Measurements from ENCODE around the gene CYP26B1. TPM values are rescaled to one million over a fixed set of nuclear protein-coding genes. Genes with fewer than 3 reads are reported as not detected.

The CYP26B1 gene
- polyA plus RNA-seq, 4 donors: 0.22 to 6.2 (median 1.6) TPM

DNA sequence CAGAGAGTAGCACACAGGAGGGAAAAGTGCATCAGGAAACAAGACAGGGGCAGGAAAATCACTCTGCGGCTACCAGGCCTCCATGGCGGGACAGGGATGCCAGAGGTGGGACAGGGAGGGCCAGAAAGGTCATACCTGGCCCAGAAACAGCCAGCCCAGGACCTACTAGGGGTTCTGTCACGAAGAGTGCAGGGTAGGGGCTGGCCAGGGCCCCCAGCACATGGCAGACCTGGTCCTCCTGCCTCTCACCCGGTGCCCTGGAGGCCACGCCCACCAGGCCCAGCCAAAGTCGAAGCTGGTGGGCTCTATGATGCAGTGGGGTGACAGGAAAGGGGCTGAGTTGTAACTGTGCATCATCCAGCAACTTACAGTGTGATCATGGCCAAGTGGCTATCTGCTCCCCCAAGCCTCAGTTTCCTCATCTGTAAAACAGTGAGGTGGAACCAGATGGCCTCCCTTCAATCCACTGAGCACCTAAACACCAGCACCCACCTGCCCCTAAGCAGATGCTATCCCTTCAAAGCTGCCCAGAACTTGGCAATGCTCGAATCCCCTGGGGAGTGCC, 10.6 kb downstream of the CYP26B1 start:
- DNase-seq (no peak), FAIRE-seq (no peak)
- no peaks in the 10 kb centered on the region for H3K9me3 ChIP-seq (ENCODE audit: control insufficient read depth in 2 of 2, insufficient read depth in 1 of 2, low read depth in 1 of 2, low read length in 1 of 2)
- H3K4me1 ChIP-seq (ENCODE audit: control insufficient read depth in 3 of 3, insufficient read depth in 2 of 3, low read depth in 1 of 3, low read length in 2 of 3): peaks cover 0 to 17% (median 5%) of the 10 kb centered on the region in 3 donors
- H3K36me3 ChIP-seq (ENCODE audit: control insufficient read depth in 3 of 3, insufficient read depth in 2 of 3, low read depth in 1 of 3, low read length in 3 of 3): no peaks in the 10 kb centered on the region
- H3K4me3 ChIP-seq (ENCODE audit: low read depth in 1 of 3, low read length in 3 of 3): no peak overlapping the region
- 45 to 61% (median 49%) methylated on average over 7 of the region's 7 CpGs for WGBS, 3 donors
- H3K27ac ChIP-seq (ENCODE audit: low read depth in 1 of 3, low read length in 2 of 3): no peak overlapping the region
- peaks cover 0 to 4% (median 0%) of the 10 kb centered on the region in 3 donors for H3K27me3 ChIP-seq (ENCODE audit: control insufficient read depth in 3 of 3, insufficient read depth in 3 of 3, low read length in 3 of 3)

DNA sequence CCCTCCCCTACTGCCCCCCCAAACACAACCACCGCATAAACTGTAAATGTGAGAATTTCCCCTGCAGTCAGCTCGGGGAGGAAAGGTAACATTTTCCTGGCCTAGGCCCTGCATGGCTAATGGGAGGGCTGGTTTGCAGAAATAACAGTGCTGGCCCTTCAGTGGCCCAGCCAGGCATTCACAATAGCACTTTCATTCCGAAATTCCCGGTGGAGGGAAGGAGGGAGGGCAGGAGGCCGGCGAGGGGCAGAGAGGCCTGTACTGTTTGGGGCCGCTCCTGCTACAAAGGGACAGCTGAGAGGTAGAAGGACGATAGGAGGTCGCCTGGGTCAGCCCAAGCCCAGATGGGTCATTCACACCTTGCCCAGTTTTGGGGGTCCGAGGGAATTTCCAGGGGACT, 11.3 kb downstream of the CYP26B1 start:
- WGBS, 3 donors: 78 to 83% (median 81%) methylated on average over 10 of the region's 10 CpGs
- Histone ChIP-seq H3K4me3 (ENCODE audit: low read depth in 1 of 3, low read length in 3 of 3) (no peak overlapping the region), H3K4me1 (ENCODE audit: control insufficient read depth in 3 of 3, insufficient read depth in 2 of 3, low read depth in 1 of 3, low read length in 2 of 3) (peaks cover 0 to 17% (median 5%) of the 10 kb centered on the region in 3 donors), H3K27ac (ENCODE audit: low read depth in 1 of 3, low read length in 2 of 3) (no peak overlapping the region), H3K27me3 (ENCODE audit: control insufficient read depth in 3 of 3, insufficient read depth in 3 of 3, low read length in 3 of 3) (peaks cover 0 to 2% (median 0%) of the 10 kb centered on the region in 3 donors), H3K36me3 (ENCODE audit: control insufficient read depth in 3 of 3, insufficient read depth in 2 of 3, low read depth in 1 of 3, low read length in 3 of 3) (no peaks in the 10 kb centered on the region), H3K9me3 (ENCODE audit: control insufficient read depth in 2 of 2, insufficient read depth in 1 of 2, low read depth in 1 of 2, low read length in 1 of 2) (no peaks in the 10 kb centered on the region)
- DNase-seq (no peak), FAIRE-seq (no peak)

DNA sequence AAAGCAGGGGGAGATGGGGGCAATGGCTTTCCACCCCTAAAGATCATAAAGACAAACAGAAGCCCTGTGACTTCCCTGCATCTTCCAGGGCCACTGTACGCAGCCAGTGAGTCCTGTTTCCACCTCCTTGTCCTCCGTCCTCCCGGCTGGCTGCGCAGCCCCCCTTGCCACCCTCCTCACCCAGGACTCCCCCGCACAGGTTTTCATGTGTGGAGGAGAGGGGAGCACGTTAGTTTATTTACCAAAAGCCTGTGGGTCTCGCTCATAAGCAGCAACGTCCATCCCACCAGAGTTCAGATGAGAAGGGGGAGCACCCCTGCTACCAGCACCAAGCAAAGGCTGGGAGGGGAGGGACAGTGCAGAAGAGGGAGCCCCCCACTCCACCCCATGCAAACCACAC, 11.7 kb downstream of the CYP26B1 start:
- DNase-seq: no peak
- WGBS, 3 donors: 74 to 84% (median 82%) methylated on average over 8 of the region's 8 CpGs
- peaks cover 0 to 17% (median 5%) of the 10 kb centered on the region in 3 donors for H3K4me1 ChIP-seq (ENCODE audit: control insufficient read depth in 3 of 3, insufficient read depth in 2 of 3, low read depth in 1 of 3, low read length in 2 of 3)

DNA sequence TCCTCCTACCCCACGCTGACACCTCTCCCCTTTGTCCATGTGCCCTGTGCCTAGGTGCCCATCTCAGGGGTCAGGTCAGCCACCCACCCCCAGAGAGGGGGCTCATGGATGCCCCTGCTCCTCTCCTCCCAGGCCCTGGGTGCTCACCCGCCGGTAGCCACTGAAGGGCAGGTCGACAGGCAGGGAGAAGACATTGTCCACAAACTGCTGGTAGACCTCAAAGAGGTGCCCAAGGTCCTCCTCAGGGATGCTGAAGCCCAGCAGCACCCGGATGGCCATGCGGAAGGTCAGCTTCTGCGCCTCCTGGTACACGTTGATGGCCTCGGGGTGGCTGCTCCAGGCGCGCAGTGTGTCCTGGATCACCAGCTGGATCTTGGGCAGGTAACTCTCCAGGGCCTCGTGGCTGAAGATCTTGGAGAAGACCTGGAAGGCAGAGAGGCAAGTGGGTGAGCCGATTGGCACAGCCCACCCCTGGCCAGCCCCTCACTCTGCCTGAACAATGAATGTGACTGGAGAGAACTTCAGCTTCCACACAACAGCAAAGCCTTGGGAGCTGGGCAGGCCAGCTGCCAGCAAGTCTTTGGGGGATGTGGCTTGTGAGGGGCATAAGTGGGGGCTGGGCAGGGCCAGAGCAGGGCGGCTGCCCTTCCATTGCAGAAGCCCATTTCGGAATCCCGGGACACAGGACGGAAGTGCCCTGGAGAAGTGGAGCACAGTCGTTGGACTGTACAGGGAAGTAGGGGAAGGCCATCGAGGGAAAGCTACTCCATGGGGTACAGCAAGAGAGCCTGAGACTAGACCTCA, 12.5 kb downstream of the CYP26B1 start:
- H3K4me3 ChIP-seq (ENCODE audit: low read depth in 1 of 3, low read length in 3 of 3): no peak overlapping the region
- 83 to 90% (median 84%) methylated on average over 19 of the region's 19 CpGs for WGBS, 3 donors
- peaks cover 0 to 17% (median 5%) of the 10 kb centered on the region in 3 donors for H3K4me1 ChIP-seq (ENCODE audit: control insufficient read depth in 3 of 3, insufficient read depth in 2 of 3, low read depth in 1 of 3, low read length in 2 of 3)
- H3K27ac ChIP-seq (ENCODE audit: low read depth in 1 of 3, low read length in 2 of 3): no peak overlapping the region
- no peaks in the 10 kb centered on the region for H3K27me3 ChIP-seq (ENCODE audit: control insufficient read depth in 3 of 3, insufficient read depth in 3 of 3, low read length in 3 of 3)
- no peak for FAIRE-seq
- no peaks in the 10 kb centered on the region for H3K9me3 ChIP-seq (ENCODE audit: control insufficient read depth in 2 of 2, insufficient read depth in 1 of 2, low read depth in 1 of 2, low read length in 1 of 2)
- no peak for DNase-seq
- H3K36me3 ChIP-seq (ENCODE audit: control insufficient read depth in 3 of 3, insufficient read depth in 2 of 3, low read depth in 1 of 3, low read length in 3 of 3): no peaks in the 10 kb centered on the region

More for the DNA sequence above, 11.7 kb downstream of the CYP26B1 start:
- Histone ChIP-seq H3K36me3 (ENCODE audit: control insufficient read depth in 3 of 3, insufficient read depth in 2 of 3, low read depth in 1 of 3, low read length in 3 of 3) (no peaks in the 10 kb centered on the region), H3K4me3 (ENCODE audit: low read depth in 1 of 3, low read length in 3 of 3) (no peak overlapping the region), H3K9me3 (ENCODE audit: control insufficient read depth in 2 of 2, insufficient read depth in 1 of 2, low read depth in 1 of 2, low read length in 1 of 2) (no peaks in the 10 kb centered on the region), H3K27me3 (ENCODE audit: control insufficient read depth in 3 of 3, insufficient read depth in 3 of 3, low read length in 3 of 3) (no peaks in the 10 kb centered on the region), H3K27ac (ENCODE audit: low read depth in 1 of 3, low read length in 2 of 3) (no peak overlapping the region)
- no peak for FAIRE-seq

DNA sequence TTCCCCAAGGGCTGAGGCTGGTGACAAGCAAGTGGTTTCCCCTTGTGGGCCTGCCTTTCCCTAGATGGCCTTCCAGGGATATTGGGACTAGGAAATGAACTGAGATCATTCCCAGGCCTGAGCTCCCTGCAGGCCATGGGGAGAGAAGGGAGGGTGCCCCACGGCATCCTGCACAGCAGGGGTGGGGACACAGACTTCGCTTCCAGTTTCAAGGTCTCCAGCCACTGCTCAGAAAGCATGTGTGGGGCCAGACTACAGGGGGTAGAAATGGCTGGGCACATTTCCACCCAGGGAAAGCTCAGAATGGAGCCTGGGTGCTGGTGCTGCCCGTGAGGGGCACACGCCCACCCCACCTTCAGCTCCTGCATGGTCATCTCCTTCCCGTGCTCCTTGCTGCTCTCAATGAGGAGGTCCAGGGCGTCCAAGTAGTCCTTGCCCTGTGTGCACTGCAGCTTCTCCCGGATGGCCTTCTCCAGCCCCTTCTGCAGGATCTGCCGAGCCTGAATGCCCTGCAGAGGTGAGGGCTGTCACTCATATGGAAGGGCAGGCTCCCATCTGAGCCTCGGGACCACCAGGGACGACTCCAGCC, 13.2 kb downstream of the CYP26B1 start:
- no peak for FAIRE-seq
- DNase-seq: no peak

DNA sequence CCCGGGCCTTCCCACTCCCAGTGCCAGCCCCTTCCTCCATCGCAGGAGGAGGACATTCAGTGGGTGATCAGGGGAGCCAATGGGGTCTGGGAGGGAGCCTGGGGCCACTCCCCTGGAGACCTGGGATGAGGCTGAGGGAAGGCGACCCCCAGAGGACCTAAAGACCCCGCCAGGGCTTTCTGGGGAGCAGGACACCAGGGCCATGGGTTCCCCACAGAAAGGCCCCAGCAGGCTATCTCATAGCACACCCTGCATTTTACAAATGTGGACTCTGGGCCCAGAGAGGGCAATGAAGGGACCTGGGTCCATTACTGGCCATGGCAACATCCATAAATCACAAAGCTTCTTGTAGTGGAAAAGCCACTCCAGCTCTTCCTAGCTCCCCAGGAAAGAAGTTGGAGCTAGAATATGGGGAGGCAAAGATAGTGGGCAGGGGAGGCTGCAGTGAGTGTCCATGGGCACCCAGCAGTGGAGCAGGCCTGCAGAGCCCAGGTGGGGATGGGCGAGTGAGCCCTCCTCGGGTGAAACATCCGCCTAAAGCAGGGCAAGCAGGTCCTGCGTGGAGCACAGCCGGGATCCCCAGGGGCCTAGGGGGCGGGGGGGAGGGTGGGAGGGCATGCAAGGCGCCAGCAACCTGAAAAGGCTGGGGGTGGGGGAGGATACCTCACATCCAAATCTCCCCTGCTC, 13.8 kb downstream of the CYP26B1 start:
- 80 to 86% (median 83%) methylated on average over 11 of the region's 11 CpGs for WGBS, 3 donors
- Histone ChIP-seq H3K36me3 (ENCODE audit: control insufficient read depth in 3 of 3, insufficient read depth in 2 of 3, low read depth in 1 of 3, low read length in 3 of 3) (no peaks in the 10 kb centered on the region), H3K27me3 (ENCODE audit: control insufficient read depth in 3 of 3, insufficient read depth in 3 of 3, low read length in 3 of 3) (peaks cover 0 to 2% (median 0%) of the 10 kb centered on the region in 3 donors), H3K4me1 (ENCODE audit: control insufficient read depth in 3 of 3, insufficient read depth in 2 of 3, low read depth in 1 of 3, low read length in 2 of 3) (peaks cover 0 to 14% (median 2%) of the 10 kb centered on the region in 3 donors), H3K27ac (ENCODE audit: low read depth in 1 of 3, low read length in 2 of 3) (no peak overlapping the region), H3K9me3 (ENCODE audit: control insufficient read depth in 2 of 2, insufficient read depth in 1 of 2, low read depth in 1 of 2, low read length in 1 of 2) (no peaks in the 10 kb centered on the region), H3K4me3 (ENCODE audit: low read depth in 1 of 3, low read length in 3 of 3) (no peak overlapping the region)
- DNase-seq: no peak
- FAIRE-seq: no peak

More for the DNA sequence above, 13.2 kb downstream of the CYP26B1 start:
- Histone ChIP-seq H3K4me1 (ENCODE audit: control insufficient read depth in 3 of 3, insufficient read depth in 2 of 3, low read depth in 1 of 3, low read length in 2 of 3) (peaks cover 0 to 17% (median 5%) of the 10 kb centered on the region in 3 donors), H3K27me3 (ENCODE audit: control insufficient read depth in 3 of 3, insufficient read depth in 3 of 3, low read length in 3 of 3) (peaks cover 0 to 2% (median 0%) of the 10 kb centered on the region in 3 donors), H3K36me3 (ENCODE audit: control insufficient read depth in 3 of 3, insufficient read depth in 2 of 3, low read depth in 1 of 3, low read length in 3 of 3) (no peaks in the 10 kb centered on the region), H3K9me3 (ENCODE audit: control insufficient read depth in 2 of 2, insufficient read depth in 1 of 2, low read depth in 1 of 2, low read length in 1 of 2) (no peaks in the 10 kb centered on the region), H3K27ac (ENCODE audit: low read depth in 1 of 3, low read length in 2 of 3) (no peak overlapping the region), H3K4me3 (ENCODE audit: low read depth in 1 of 3, low read length in 3 of 3) (no peak overlapping the region)
- WGBS, 3 donors: 69 to 86% (median 70%) methylated on average over 10 of the region's 10 CpGs

DNA sequence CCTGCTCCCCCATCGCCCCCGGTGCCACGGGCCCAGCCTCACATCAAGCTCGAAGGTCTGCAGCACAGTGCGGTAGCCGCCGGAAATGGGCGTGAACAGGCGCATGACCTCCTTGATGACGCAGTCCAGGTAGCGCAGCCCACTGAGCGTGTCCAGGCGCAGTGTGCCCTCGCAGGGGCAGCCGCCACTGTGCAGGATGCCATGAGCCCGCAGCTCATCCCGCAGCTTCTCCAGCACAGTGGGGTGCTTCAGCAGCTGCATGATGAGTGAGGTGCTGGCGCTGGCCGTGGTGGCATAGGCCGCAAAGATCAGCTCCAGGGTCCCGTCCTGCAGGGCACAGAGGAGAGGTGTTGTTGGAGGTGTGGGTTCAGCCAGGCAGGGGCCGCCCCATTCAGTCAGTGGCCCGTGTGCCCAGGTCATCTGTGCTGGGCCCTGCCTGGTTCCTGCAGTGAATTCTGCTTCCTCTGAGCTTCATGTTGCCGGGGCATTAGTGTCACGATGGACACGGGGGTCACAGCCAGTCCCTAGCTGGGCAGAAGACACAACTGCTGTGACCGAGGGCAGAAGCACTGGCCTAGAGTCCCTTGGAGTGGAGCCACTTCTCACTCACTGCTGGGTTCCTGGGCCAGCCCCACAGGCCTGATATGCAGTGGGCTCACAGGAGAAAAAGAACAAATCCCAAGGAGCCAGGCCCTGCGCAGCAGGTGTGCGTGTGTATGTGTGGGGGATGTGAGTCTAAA, 14.5 kb downstream of the CYP26B1 start:
- no peaks in the 10 kb centered on the region for H3K36me3 ChIP-seq (ENCODE audit: control insufficient read depth in 3 of 3, insufficient read depth in 2 of 3, low read depth in 1 of 3, low read length in 3 of 3)
- FAIRE-seq: no peak
- no peaks in the 10 kb centered on the region for H3K9me3 ChIP-seq (ENCODE audit: control insufficient read depth in 2 of 2, insufficient read depth in 1 of 2, low read depth in 1 of 2, low read length in 1 of 2)
- peaks cover 0 to 2% (median 0%) of the 10 kb centered on the region in 3 donors for H3K27me3 ChIP-seq (ENCODE audit: control insufficient read depth in 3 of 3, insufficient read depth in 3 of 3, low read length in 3 of 3)
- H3K4me3 ChIP-seq (ENCODE audit: low read depth in 1 of 3, low read length in 3 of 3): no peak overlapping the region
- 91 to 95% (median 94%) methylated on average over 27 to 29 of the region's 29 CpGs for WGBS, 3 donors
- peaks cover 0 to 7% (median 2%) of the 10 kb centered on the region in 3 donors for H3K4me1 ChIP-seq (ENCODE audit: control insufficient read depth in 3 of 3, insufficient read depth in 2 of 3, low read depth in 1 of 3, low read length in 2 of 3)
- no peak overlapping the region for H3K27ac ChIP-seq (ENCODE audit: low read depth in 1 of 3, low read length in 2 of 3)
- no peak for DNase-seq

All from small intestine (tissue), 7 donors.